ENCODE data around the gene PEX6.

The PEX6 gene

DNA sequence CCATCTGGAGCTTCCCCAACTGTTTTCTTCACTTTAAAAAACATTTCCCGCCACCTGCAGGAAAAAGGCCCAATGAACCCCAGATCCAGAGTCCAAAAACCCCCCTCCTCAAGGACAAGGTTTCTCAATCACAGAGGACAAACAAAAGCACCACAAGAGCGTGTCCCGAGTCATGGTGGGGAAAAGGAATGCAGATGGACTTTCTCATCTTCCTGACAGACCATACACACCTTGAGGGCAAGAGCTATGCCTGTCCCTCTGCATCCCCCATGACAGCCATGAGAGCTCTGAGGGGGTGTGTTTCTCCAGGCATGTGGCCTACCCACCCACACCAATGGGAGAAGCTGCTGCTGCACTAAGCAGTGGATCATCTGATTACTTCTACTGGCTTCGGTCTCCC, 9.0 kb downstream of the PEX6 start:
- H3K4me2 ChIP-seq (ENCODE audit: insufficient read depth, low read length, poor library complexity, severe bottlenecking), result no peak overlapping the region
- H2BK12ac ChIP-seq (ENCODE audit: low read length), result no peak overlapping the region
- H3K14ac ChIP-seq (ENCODE audit: low read length), result no peak overlapping the region
- H4K8ac ChIP-seq (ENCODE audit: low read depth, low read length), result no peak overlapping the region
- H2BK120ac ChIP-seq (ENCODE audit: low read depth, low read length), result no peak overlapping the region
- H3K4ac ChIP-seq (ENCODE audit: low read length), result no peak overlapping the region
- no peak for DNase-seq (ENCODE audit: low spot score)
- H2BK15ac ChIP-seq (ENCODE audit: low read length), result no peak overlapping the region
- H2AK5ac ChIP-seq (ENCODE audit: low read depth, low read length), result no peak overlapping the region
- no peaks in the 10 kb centered on the region for H3K4me1 ChIP-seq (ENCODE audit: control insufficient read depth in 2 of 2, insufficient read depth in 1 of 2, low read depth in 1 of 2, low read length in 2 of 2)
- no peak overlapping the region for H3K4me3 ChIP-seq (ENCODE audit: low read length in 2 of 2)
- peaks cover 2% of the 10 kb centered on the region for H3K79me1 ChIP-seq (ENCODE audit: low read depth, low read length)
- H3K27me3 ChIP-seq (ENCODE audit: control insufficient read depth in 3 of 3, insufficient read depth in 3 of 3, low read depth in 1 of 3, low read length in 3 of 3), result no peaks in the 10 kb centered on the region
- peaks cover 8 to 34% of the 10 kb centered on the region in 2 donors for H3K36me3 ChIP-seq (replicated peaks in 1 of 2; ENCODE audit: control insufficient read depth in 2 of 2, insufficient read depth in 2 of 2, low read length in 2 of 2)
- no peak overlapping the region for H4K91ac ChIP-seq (ENCODE audit: low read depth, low read length, poor library complexity)
- H2AFZ ChIP-seq (ENCODE audit: low read length), result no peak overlapping the region
- WGBS, 2 donors (ENCODE audit: extremely low coverage in 2 of 2, insufficient read length in 2 of 2, insufficient replicate concordance in 1 of 2), result no CpG with 5 or more reads among the region's 4 CpGs
- no peak overlapping the region for H2BK5ac ChIP-seq (ENCODE audit: low read length)
- no peak overlapping the region for H3K23ac ChIP-seq (ENCODE audit: low read depth, low read length, poor library complexity)
- H3K9me3 ChIP-seq (replicated peaks in 1 of 2; ENCODE audit: control insufficient read depth in 2 of 2, insufficient read depth in 1 of 2, low read depth in 1 of 2, low read length in 2 of 2), result peaks cover 0 to 1% of the 10 kb centered on the region in 2 donors
- no peak overlapping the region for H3K9ac ChIP-seq (ENCODE audit: low read depth, low read length, poor library complexity)
- H3K18ac ChIP-seq (ENCODE audit: low read length), result no peak overlapping the region
- H3K27ac ChIP-seq (replicated peaks; ENCODE audit: low read length), result no peak overlapping the region

DNA sequence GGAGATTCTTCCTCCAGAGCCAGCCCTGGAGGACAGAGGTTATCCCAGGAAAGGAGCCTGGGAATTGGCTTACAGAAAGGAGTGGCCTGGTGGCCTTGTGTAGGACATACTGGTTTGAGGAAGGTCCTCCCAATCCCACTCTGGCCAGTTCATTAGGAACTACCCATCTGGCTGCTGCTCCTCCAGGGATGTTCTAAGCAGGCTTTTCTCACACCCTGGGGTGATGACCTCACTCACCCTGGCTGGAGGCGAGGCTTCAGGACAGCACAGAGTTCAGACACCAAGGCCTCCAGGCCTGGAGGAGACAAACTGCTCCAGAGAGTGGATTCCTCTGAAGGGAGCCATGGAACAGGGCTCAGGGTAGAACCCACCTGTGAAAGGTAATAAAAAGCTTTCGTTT, 9.6 kb downstream of the PEX6 start:
- H3K18ac ChIP-seq (ENCODE audit: low read length), result no peak overlapping the region
- H3K36me3 ChIP-seq (replicated peaks in 1 of 2; ENCODE audit: control insufficient read depth in 2 of 2, insufficient read depth in 2 of 2, low read length in 2 of 2), result peaks cover 8 to 39% of the 10 kb centered on the region in 2 donors
- DNase-seq (ENCODE audit: low spot score), result no peak
- H2AK5ac ChIP-seq (ENCODE audit: low read depth, low read length), result no peak overlapping the region
- no peak overlapping the region for H4K8ac ChIP-seq (ENCODE audit: low read depth, low read length)
- no peak overlapping the region for H3K14ac ChIP-seq (ENCODE audit: low read length)
- H4K91ac ChIP-seq (ENCODE audit: low read depth, low read length, poor library complexity), result no peak overlapping the region
- no peaks in the 10 kb centered on the region for H3K27me3 ChIP-seq (ENCODE audit: control insufficient read depth in 3 of 3, insufficient read depth in 3 of 3, low read depth in 1 of 3, low read length in 3 of 3)
- H3K23ac ChIP-seq (ENCODE audit: low read depth, low read length, poor library complexity), result no peak overlapping the region
- H3K4me1 ChIP-seq (ENCODE audit: control insufficient read depth in 2 of 2, insufficient read depth in 1 of 2, low read depth in 1 of 2, low read length in 2 of 2), result no peaks in the 10 kb centered on the region
- no peak overlapping the region for H3K4me2 ChIP-seq (ENCODE audit: insufficient read depth, low read length, poor library complexity, severe bottlenecking)
- no peak overlapping the region for H3K4ac ChIP-seq (ENCODE audit: low read length)
- H2BK15ac ChIP-seq (ENCODE audit: low read length), result no peak overlapping the region
- H2AFZ ChIP-seq (ENCODE audit: low read length), result no peak overlapping the region
- no peak overlapping the region for H2BK12ac ChIP-seq (ENCODE audit: low read length)
- no peak overlapping the region for H2BK5ac ChIP-seq (ENCODE audit: low read length)
- H3K4me3 ChIP-seq (ENCODE audit: low read length in 2 of 2), result no peak overlapping the region
- no peak overlapping the region for H2BK120ac ChIP-seq (ENCODE audit: low read depth, low read length)
- H3K79me1 ChIP-seq (ENCODE audit: low read depth, low read length), result peaks cover 2% of the 10 kb centered on the region
- no peak overlapping the region for H3K9ac ChIP-seq (ENCODE audit: low read depth, low read length, poor library complexity)
- no peaks in the 10 kb centered on the region for H3K9me3 ChIP-seq (replicated peaks in 1 of 2; ENCODE audit: control insufficient read depth in 2 of 2, insufficient read depth in 1 of 2, low read depth in 1 of 2, low read length in 2 of 2)
- WGBS, 2 donors (ENCODE audit: extremely low coverage in 2 of 2, insufficient read length in 2 of 2, insufficient replicate concordance in 1 of 2), result no CpG with 5 or more reads among the region's 2 CpGs
- no peak overlapping the region for H3K27ac ChIP-seq (replicated peaks; ENCODE audit: low read length)

DNA sequence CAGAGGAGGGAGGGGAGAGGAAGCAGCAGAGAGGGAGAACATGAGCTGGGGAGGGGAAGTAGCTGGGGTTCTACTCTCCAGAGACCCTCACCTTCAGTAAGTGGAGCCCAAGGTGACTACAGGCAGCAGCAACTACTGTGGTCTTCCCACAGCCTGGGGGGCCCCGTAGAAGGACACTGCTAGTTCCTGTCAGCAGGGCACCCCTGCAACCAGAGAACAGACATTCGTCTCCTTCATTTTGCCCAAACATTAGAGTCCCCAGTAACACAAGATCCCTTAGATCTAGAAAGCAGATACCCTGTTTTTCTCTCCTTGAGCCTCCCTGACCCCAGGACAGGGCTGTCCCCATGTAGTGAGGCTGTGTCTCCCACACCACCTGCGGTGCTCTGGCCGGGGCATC, 10.2 kb downstream of the PEX6 start:
- no peak for DNase-seq (ENCODE audit: low spot score)
- Histone ChIP-seq H2BK120ac (ENCODE audit: low read depth, low read length) (no peak overlapping the region), H4K91ac (ENCODE audit: low read depth, low read length, poor library complexity) (no peak overlapping the region), H3K4me1 (ENCODE audit: control insufficient read depth in 2 of 2, insufficient read depth in 1 of 2, low read depth in 1 of 2, low read length in 2 of 2) (peaks cover 0 to 3% of the 10 kb centered on the region in 2 donors), H2BK12ac (ENCODE audit: low read length) (no peak overlapping the region), H2BK5ac (ENCODE audit: low read length) (no peak overlapping the region), H3K9me3 (replicated peaks in 1 of 2; ENCODE audit: control insufficient read depth in 2 of 2, insufficient read depth in 1 of 2, low read depth in 1 of 2, low read length in 2 of 2) (no peaks in the 10 kb centered on the region), H3K79me1 (ENCODE audit: low read depth, low read length) (peaks cover 2% of the 10 kb centered on the region), H3K27me3 (ENCODE audit: control insufficient read depth in 3 of 3, insufficient read depth in 3 of 3, low read depth in 1 of 3, low read length in 3 of 3) (no peaks in the 10 kb centered on the region), H3K23ac (ENCODE audit: low read depth, low read length, poor library complexity) (no peak overlapping the region), H3K36me3 (replicated peaks in 1 of 2; ENCODE audit: control insufficient read depth in 2 of 2, insufficient read depth in 2 of 2, low read length in 2 of 2) (peaks cover 8 to 42% of the 10 kb centered on the region in 2 donors), H3K4me2 (ENCODE audit: insufficient read depth, low read length, poor library complexity, severe bottlenecking) (no peak overlapping the region), H3K14ac (ENCODE audit: low read length) (no peak overlapping the region), H4K8ac (ENCODE audit: low read depth, low read length) (no peak overlapping the region), H3K4ac (ENCODE audit: low read length) (no peak overlapping the region), H2BK15ac (ENCODE audit: low read length) (no peak overlapping the region), H3K27ac (replicated peaks; ENCODE audit: low read length) (no peak overlapping the region), H3K4me3 (ENCODE audit: low read length in 2 of 2) (no peak overlapping the region), H3K18ac (ENCODE audit: low read length) (no peak overlapping the region), H2AFZ (ENCODE audit: low read length) (no peak overlapping the region), H3K9ac (ENCODE audit: low read depth, low read length, poor library complexity) (no peak overlapping the region), H2AK5ac (ENCODE audit: low read depth, low read length) (no peak overlapping the region)
- WGBS, 2 donors (ENCODE audit: extremely low coverage in 2 of 2, insufficient read length in 2 of 2, insufficient replicate concordance in 1 of 2), result no CpG with 5 or more reads among the region's 4 CpGs

DNA sequence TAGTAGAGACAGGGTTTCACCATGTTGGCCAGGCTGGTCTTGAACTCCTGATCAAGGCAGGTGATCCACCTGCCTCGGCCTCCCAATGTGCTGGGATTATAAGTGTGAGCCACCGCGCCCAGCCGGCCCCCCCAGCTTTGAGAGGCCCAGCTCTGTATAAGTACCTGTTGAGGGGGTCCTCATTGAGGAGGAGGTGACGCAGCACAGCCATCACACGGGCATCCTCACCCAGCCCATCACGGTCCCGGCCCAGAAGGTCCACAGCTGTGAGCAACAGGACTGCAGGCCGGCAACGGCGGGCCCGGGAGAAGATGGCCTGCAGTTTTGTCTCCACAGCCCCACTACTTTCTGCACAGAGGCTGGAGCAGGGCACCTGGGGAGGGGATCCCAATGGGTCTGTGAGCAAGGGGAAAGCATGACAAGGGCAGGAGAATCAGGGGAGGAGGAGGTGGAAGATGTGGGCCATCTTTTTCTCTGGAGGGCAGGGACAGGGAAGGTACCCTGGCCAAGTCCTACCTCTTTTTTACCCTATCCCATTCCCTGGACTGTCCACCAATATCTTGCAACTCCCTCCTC, 10.8 kb downstream of the PEX6 start:
- Histone ChIP-seq H2AFZ (ENCODE audit: low read length) (no peak overlapping the region), H4K8ac (ENCODE audit: low read depth, low read length) (peak overlapping the region; percentile 6), H3K4me2 (ENCODE audit: insufficient read depth, low read length, poor library complexity, severe bottlenecking) (no peak overlapping the region), H3K9ac (ENCODE audit: low read depth, low read length, poor library complexity) (no peak overlapping the region), H2AK5ac (ENCODE audit: low read depth, low read length) (no peak overlapping the region), H3K4me3 (ENCODE audit: low read length in 2 of 2) (no peak overlapping the region), H3K23ac (ENCODE audit: low read depth, low read length, poor library complexity) (peak overlapping the region; percentile 49), H2BK12ac (ENCODE audit: low read length) (no peak overlapping the region), H2BK15ac (ENCODE audit: low read length) (no peak overlapping the region), H2BK5ac (ENCODE audit: low read length) (no peak overlapping the region), H4K91ac (ENCODE audit: low read depth, low read length, poor library complexity) (no peak overlapping the region), H3K36me3 (replicated peaks in 1 of 2; ENCODE audit: control insufficient read depth in 2 of 2, insufficient read depth in 2 of 2, low read length in 2 of 2) (peaks cover 8 to 40% of the 10 kb centered on the region in 2 donors), H3K18ac (ENCODE audit: low read length) (no peak overlapping the region), H2BK120ac (ENCODE audit: low read depth, low read length) (no peak overlapping the region), H3K27me3 (ENCODE audit: control insufficient read depth in 3 of 3, insufficient read depth in 3 of 3, low read depth in 1 of 3, low read length in 3 of 3) (no peaks in the 10 kb centered on the region), H3K14ac (ENCODE audit: low read length) (no peak overlapping the region), H3K4me1 (ENCODE audit: control insufficient read depth in 2 of 2, insufficient read depth in 1 of 2, low read depth in 1 of 2, low read length in 2 of 2) (peaks cover 0 to 3% of the 10 kb centered on the region in 2 donors), H3K79me1 (ENCODE audit: low read depth, low read length) (no peaks in the 10 kb centered on the region), H3K4ac (ENCODE audit: low read length) (no peak overlapping the region), H3K27ac (replicated peaks; ENCODE audit: low read length) (no peak overlapping the region), H3K9me3 (replicated peaks in 1 of 2; ENCODE audit: control insufficient read depth in 2 of 2, insufficient read depth in 1 of 2, low read depth in 1 of 2, low read length in 2 of 2) (no peaks in the 10 kb centered on the region)
- WGBS, 2 donors (ENCODE audit: extremely low coverage in 2 of 2, insufficient read length in 2 of 2, insufficient replicate concordance in 1 of 2), result no CpG with 5 or more reads among the region's 12 CpGs
- no peak for DNase-seq (ENCODE audit: low spot score)
